GOT3 (cell line): ENCODE data around the gene CNTRL.

Experiments
- DNase-seq: peaks from one replicate; lab custom pipeline; 2025; ENCODE audit warnings: mixed read lengths; lab: John Stamatoyannopoulos, UW

The CNTRL gene

DNA sequence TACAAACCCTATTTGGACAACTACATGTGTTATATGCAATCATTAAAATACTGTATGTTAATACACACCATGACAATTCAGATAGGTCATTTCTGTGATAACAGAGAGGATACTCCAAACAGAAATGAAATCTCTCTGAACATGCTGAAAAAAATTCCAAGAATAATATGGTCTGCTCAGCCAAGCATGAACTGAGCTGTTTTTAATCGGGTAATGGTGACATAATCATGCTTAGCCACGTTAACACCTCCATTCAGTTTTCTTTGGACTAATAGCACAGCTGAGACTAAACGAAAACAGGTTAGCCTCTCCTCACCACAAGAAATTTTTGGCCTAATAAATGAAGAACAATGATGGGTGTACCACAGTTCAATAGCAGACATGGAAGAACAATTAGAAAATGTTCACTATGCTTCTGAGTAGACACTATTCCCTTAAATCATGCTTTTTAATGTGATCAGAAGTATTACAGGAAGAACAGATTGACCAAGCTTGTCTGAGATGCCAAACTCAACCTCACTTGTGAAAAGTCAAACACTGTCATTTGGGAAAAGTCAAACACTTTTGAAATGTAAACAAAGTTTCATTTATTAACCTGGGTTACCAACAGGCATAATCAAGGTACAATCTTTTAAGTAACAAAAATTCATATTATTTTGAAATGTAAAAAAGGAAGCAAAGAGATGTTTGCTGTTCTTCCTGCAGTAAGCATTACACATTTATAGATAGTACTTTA lies 107.5 kb downstream of the CNTRL start:
- DNase-seq, result no peak

DNA sequence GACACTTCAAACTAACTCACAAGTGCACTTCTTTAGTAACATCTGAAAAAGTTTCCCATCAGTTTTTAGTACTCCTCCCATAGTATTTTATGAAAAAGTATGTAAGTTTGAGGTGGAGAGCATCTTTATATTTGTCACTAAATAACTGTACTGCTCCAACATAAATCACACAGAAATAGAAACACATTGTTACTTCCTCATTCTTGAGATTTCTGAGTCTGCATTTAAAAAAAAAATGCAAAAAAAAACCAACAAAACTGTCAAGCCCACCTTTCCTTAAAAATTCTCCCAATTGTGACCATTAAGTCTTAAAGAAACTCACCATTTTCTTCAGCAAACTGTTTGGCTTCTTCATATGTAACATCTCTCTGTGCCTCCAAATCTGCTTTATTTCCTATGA lies 108.2 kb downstream of the CNTRL start:
- no peak for DNase-seq

DNA sequence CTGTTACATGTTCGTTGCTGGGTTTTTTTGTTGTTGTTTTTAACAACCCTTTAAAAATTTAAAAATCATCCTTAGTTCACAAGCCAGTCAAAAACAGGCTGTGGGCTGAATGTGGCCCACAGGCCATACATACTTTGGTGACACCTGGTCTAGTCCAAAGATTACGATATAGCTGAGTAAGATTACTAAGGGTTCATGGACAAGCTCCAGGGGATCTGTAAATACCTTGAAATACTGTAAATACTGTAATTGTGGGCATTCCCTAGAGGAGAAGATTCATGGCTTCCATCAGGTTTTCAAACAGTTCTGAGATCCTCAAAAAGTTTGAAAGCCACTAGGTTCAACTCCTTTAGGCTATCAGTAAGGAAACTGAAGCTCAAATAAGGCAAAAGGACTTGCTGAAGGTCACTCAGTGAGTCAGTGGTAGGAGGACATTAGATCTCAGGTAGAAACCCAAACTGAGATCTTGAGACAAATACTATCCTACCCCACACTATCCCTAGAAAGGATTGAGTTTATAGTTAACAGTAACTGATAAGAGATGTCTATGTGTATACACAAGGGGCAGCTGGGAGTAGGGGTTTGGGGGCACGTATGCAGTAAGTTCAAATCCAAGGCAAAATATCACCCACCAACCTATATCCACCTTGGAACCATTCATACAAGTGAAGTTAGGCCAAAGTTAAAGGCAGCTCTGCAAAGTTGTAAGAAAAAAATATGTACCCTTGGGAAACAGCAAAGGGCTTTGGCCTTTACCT lies 109.1 kb downstream of the CNTRL start:
- no peak for DNase-seq

DNA sequence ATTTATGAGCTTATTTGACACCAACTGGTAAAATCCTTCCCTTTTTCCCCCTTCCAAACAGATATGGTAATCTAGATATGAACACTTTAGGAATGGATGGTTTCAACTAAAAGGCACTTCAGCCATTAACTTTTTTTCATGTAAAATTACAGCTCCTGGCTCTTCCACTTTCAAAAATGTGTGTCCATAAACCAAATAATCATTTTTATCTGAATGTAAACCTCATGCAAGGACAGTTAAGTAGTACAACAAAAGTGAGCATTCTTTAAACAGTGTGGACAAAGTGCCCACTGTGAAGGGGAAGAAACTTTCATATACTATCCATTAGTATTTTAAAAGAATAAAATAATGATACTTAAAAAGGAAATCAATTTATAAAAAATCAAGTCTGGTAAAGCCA lies 109.7 kb downstream of the CNTRL start:
- DNase-seq, result no peak

DNA sequence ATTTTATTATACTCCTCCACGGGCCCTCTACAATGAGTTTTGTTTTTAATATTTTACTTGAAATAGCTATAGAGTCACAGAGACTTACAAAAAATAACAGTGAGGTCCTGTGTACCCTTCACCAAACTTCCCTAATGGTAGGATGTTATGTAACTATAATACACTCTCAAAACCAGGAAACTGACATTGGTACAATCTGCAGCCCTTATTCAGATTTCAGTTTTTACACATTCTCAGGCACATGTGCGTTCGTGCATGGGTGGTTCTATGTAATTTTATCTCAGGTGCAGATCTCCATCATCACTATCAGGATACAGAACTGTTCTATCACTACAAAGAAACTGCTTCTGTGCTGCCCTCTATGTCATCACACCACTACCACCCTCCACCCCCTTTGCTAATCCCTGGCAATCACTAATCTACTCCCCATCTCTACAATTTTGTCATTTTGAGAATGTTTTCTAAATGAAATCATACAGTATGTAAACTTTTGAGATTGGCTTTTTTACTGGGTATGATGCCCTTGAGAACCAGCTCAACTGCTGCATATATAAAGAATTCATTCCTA lies 110.5 kb downstream of the CNTRL start:
- DNase-seq, result no peak

DNA sequence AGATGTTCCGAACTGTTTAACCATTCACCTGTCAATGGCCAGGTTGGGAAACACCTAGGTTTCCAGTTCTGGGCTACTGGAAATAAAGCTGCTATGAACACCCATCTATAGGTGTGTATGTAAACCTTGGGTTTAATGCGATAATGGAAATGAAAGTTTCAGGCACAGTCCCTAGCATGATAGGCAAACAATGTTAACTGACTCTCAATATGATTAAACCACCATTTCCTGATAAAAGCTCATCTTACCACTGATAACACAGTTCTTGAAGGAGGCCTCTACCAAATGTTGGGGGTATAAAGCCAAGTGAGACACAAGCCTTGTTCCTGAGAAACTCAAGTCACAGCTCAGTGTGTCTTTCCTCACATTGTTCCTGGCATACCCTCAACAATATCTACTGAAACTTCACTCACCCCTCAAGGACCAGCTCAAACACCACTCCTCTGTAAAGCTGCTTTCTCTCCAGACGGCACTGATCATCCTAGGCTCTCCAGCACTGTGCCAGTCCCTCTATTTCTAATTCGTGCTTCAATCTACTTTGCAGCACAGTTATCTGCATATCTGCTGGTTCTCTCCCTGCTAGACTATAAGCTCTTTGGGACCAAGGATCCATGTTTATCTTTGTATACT lies 111.1 kb downstream of the CNTRL start:
- no peak for DNase-seq

DNA sequence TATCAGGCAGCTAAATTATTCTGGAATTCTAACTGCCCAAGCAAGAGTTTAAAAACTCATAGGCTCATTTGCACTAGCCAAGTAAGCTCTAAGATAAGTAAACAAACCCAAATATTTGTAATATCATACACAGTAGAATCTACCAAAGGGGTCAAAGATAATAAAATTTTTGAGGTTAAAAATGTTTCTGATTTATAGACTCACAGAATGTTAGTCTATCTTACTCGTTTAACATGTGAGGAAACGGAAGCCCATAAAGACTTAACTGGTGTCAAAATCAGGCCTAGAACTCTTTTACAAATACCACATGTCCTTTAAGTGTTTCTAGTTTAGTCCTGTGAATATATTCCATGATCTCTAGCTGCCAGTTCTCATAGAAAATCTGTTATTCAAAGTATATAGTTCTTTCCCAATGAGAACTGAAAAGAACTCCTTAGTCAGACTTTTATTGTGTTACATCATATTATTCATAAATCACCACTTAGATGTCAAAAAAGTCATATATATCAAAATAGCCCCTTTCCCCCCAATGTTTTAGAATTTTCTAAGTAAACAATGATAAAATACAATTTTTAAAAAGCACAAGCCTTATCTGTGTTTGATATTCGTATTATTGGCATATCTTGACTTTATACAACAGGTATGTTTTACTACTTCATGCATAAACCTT lies 113.0 kb downstream of the CNTRL start:
- DNase-seq, result no peak

DNA sequence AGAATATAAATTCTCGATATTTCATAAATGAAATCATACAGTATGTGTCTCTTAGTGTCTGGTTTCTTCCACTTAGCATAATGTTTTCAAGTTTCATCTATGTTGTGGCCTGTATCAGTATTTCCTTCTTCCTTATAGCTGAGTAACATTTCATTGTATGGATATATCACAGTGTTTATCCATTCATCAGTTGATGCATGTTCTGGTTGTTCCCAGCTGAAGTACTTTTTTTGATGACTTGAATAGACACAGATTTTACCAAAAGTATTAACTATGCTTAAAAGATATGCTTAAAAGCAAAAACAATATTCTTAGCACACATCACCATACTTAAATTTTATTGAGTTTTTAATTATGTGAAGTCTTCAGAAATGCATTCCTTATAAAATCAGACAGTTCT lies 114.3 kb downstream of the CNTRL start:
- DNase-seq, result no peak

DNA sequence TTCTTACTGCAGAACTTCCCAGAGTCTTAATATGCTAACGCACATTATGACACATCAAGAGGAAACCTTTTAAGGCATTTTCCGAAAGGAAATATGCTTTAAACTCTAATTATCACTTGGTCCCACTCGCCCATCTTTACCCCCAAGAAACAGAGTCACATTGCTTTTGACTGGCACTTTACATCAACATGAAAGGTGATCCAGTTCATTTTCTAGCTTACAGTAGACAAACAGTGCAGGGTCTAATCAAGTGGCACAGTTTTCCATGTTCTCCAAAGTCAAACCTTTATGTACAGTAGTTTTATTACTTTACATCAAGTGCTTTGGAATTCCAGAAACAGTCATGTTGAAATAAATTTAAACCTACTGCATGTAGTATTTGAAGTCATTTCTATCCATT lies 114.9 kb downstream of the CNTRL start:
- no peak for DNase-seq

DNA sequence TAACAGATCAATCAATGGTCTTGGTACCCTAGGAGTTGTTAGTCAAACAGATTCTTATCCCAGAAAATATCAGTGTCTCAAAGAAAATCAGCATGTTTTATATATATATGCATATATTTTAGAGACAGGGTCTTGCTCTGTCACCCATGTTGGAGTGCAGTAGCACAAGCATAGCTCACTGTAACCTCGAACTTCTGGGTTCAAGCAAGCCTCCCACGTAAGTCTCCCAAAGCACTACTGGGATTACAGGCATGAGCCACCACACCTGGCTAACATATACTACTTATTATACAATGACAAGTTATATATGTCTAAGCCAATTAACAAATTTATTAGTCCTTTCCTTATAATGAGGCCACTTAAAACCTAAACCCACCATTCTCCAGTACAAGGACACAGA lies 116.5 kb downstream of the CNTRL start:
- no peak for DNase-seq

DNA sequence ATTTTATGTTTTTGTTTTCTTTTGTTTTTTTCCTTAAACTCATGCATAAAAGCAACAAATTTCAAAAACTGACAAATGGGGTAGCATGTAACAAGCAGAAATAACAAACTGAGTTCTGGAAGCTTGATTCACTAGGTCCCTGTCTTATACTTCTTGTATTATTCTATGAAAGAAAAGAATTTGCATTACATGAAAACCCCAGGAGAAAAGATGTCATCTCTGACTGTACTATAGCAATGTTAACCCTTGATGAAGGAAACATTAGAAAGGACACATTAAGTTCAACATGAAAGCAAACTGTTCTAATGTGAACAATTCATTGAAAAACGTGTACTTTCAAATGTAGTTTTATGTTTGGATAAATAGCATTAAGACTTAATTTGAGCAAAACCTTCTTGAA lies 117.8 kb downstream of the CNTRL start:
- no peak for DNase-seq

DNA sequence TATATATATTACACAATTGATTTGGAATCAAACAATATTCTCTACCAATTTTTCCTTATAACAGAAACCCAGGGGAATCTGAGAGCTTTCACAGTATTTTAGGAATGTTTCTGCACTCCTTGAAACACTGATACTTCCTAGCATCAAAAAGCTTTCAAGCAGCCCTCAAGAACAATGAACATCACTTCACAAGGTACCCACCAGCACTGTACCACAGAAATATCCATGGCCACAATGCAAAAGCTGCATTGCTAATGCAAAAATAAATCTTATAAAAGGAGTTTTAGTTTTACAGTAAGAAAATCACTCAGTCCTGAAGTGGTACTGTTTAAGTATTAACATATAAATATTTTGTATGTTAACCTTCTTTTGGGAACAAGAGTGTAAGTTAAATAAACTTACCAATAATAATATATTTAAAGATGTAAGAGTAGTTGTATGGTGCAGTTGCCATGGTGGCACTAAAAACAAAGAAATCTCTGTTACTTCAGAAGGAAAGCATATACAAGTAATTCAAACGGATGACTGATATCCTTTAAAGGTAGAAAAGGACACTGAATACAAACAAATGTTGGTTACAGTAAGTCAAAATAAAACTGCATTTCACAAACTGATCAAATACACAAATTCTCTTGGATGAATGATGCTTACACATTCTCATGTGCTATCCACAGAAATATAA lies 118.3 kb downstream of the CNTRL start:
- DNase-seq, result no peak

DNA sequence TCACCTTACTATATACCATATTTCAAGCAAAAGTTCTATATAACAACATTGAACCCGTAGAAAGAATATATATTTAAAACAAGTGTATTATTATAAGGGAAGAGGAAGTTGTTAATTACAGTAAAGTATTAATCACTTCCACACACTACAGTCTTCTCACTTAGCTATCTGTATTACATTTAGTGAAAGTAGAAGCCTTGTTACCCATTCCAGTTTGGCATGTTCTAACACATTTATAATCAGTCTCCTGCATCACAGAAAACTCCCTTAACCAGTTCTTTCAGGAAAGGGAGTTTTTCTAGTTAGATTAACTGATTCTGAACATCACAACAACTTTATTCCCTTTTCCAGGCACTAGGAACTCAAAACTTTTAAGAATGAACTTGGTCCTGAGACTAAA lies 120.0 kb downstream of the CNTRL start:
- DNase-seq, result no peak

DNA sequence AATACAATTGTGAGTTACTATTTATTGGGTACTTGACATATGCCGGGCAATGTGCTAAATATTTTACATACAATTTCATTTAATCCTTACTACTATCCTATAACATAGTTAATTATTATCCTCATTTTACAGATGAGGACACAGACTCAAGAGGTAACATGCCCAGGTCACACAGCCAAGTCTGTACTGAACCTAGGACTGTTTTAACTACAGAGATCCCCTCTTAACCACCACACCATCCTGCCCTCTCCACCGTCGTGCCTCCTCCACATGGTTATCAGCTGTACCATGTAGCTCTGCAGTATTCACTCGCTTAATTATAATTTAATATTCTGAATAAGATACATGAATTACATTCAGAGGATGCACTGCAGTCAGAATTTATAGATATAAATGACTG lies 121.6 kb downstream of the CNTRL start:
- DNase-seq, result no peak

DNA sequence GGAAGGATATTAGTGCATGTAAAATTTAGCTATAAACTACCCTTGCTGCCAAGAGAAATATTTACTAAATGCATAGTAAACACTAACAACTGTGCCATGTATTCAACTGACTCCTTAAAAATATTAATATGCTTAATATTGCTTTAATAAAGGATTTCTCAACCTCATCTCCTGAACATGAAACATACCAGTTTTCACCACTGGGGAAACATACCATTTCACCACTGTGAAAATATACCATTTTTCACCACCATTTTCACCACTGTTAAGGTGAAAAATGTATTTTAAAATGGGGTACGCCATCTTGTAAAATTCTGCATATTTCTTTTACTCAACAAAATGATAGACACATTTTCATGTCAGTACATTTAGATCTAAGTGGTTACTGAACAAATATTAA lies 122.4 kb downstream of the CNTRL start:
- no peak for DNase-seq

DNA sequence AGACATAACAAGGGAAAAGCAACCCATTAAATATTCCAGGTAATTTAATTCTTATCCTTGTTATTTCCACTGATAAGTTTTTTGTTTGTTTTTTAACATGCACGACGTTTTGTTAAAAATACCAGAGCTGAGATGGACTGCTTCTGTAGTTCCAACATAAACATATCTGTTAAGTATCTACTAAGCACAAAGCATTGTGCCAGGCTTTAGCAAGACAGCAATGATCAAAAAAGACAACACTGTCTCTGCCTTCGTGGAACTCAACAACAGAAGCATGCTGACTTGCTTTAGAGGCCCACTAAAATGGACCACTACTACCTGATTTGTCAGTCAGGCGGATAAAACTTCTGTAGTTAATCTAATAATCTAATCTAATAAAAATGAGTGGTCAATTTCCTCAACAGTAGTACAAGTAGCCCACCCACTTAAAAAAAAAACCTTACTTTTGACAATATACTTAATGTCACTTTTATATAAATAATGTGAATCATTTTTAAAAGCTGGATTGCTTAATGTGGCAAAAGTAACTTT lies 123.8 kb downstream of the CNTRL start:
- no peak for DNase-seq

DNA sequence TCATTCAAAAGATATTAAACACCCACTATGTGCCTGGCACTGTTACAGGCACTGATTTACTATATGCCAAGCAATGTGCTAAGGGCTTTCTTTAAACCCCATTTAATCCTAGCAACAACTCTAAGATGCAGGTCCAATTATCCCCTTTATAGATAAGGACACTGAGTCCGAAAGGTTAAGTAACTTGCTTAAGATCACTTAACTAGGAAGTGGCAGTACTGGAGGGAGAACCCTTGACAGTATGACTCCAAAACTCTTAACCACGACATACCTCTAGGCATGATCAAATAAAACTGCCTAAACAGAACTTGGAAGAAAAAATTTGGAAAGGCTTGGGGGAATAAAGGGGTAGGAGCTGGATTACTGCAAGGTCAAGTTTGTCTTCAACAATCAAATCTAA lies 125.2 kb downstream of the CNTRL start:
- no peak for DNase-seq

DNA sequence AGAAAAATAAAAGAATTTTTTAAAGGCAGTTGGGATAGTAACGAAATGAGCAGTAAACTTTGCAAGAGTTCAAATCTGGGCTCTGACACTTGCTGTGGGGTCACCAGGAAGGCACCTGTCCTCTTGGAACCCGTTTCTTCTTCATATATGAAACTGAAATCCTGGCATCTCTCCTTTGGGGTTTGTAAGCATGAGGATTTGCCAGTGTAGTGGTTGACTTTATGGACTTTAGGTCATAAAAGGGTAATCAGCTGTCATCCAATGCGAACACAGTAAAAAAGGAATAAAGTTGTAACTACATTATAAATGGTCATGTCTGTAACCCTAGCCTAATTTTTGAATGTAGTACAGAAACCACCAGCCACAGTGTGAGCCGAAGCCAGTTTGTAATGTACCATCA lies 125.6 kb downstream of the CNTRL start:
- DNase-seq, result no peak

DNA sequence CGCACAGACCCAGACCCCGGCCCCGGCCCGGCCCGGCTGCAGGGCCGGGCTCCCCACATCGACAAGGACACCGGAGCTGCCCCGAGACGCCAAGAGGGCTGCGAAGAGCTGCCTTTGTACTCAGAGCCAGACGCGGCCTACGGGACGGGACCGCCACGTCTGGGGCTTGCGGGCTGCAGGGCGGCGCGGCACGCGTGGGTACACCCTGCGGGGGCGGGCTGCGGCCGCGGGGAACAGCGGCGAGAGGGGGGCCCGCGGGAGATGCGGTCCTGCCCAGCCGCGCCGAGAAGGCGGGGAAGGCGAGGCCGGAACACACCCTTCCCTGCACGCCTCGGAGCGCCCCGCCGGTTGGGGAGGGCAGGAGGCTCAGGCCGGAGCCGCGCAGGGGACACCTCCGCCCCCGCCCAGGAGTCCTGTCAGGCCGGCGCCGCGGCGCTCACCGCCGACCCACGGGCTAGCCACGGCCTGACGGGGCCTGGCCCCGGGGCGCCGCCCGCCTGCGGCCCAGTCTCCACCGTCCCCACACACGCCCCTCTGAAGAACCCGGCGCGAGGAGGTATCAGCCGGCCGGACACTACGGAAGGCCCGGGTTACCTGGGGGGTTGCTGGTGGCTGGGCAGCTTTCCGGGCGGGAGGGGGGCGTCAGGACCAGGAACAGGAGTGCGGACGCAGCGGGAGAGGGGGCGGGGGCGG lies 126.4 kb downstream of the CNTRL start:
- no peak for DNase-seq

DNA sequence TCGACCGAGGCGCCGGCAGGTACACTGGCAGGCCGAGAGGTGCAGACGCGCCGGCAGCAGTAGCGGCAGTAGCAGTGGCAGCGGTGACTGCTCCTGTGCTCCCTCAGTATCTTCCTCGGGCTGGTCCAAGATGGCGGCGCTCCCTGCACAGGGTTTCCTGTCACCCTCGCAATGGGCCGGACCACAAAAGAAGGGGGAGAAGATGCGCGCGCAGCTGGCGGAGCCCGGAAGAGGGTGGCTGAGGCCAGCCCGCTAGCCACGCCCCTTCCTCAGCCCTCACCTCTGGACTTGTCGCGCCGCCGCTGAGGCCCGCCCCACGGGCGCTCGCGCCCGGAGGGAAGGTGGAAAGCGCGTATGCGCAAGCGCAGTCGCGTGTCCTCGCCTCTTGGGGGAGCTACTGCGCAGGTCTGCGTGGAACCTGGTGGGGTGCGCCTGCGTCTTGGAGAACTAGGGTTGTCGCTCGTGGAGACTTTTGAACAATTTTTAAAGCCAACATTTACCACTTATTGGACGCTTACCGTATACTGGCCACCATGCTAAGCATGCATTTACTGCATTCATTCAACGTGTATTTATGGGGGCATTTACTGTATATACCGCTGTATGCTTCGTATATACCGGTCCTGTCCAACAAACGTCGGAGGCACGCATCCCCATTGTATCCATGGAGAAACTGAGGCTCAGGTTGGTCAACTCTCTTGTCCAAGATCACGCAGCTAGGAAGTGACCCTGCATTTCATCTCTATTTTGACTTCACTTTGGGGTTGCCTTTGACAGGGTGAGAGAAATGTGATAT lies 127.2 kb downstream of the CNTRL start, which contains the start of gene RAB14:
Gene RAB14, minus strand, starts transcription at position 132 of the 796 bp plus-strand sequence. CDS start 8,457 bp downstream, outside the sequence.
- DNase-seq, result peak; percentile 87
